Measurements from ENCODE around the gene MRPS15. TPM values are rescaled to one million over a fixed set of nuclear protein-coding genes. Genes with fewer than 3 reads are reported as not detected.

MRPS15 gene
- total RNA-seq, 1 experiment from 2014 or later, result 200 TPM

DNA sequence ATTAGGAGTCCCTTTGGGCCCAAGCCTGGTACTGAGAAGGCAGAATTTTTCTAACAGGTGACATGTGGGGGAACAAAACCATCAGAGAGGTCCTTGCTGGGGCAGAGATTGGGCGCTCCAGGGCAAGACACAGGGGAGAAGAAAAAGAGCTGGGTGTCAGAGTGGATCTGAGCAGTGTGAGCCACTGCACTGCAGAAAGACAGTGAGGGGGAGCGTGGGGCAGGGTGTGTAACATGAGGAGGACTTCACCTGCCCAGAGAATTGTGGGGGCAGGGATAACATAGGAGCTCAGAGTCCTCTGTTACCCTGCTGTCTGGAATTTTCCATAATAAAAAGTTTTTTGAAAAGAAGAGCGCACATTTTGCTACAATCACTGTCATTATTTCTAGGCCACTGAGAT lies 44.1 kb upstream of the MRPS15 start:
- DNase-seq, result no peak
- Histone ChIP-seq H3K4me3 (no peak overlapping the region), H3K9me3 (ENCODE audit: insufficient read depth, low read depth) (no peaks in the 10 kb centered on the region), H2AFZ (no peak overlapping the region), H3K27me3 (ENCODE audit: insufficient read depth, low read depth) (no peaks in the 10 kb centered on the region), H3F3A (ENCODE audit: insufficient read depth, low read depth) (no peaks in the 10 kb centered on the region), H4K20me1 (ENCODE audit: insufficient read depth) (no peaks in the 10 kb centered on the region), H3K4me1 (replicated peaks; ENCODE audit: insufficient read depth) (no peaks in the 10 kb centered on the region), H3K79me2 (ENCODE audit: low read depth) (no peaks in the 10 kb centered on the region), H3K36me3 (ENCODE audit: low read depth) (no peaks in the 10 kb centered on the region), H3K27ac (no peak overlapping the region), H3K9me2 (ENCODE audit: insufficient read depth) (no peaks in the 10 kb centered on the region), H3K4me2 (no peak overlapping the region)
- intact Hi-C loops (cut with micrococcal nuclease; ENCODE audit: unreplicated experiment), result no loop called here
- TF ChIP-seq EZH2 (IDR thresholded peaks at IDR 0.05; ENCODE audit: low read depth), result no peak
- TF ChIP-seq, protein P1, sequence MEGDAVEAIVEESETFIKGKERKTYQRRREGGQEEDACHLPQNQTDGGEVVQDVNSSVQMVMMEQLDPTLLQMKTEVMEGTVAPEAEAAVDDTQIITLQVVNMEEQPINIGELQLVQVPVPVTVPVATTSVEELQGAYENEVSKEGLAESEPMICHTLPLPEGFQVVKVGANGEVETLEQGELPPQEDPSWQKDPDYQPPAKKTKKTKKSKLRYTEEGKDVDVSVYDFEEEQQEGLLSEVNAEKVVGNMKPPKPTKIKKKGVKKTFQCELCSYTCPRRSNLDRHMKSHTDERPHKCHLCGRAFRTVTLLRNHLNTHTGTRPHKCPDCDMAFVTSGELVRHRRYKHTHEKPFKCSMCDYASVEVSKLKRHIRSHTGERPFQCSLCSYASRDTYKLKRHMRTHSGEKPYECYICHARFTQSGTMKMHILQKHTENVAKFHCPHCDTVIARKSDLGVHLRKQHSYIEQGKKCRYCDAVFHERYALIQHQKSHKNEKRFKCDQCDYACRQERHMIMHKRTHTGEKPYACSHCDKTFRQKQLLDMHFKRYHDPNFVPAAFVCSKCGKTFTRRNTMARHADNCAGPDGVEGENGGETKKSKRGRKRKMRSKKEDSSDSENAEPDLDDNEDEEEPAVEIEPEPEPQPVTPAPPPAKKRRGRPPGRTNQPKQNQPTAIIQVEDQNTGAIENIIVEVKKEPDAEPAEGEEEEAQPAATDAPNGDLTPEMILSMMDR (conservative IDR thresholded peaks at IDR 0.05), result no peak
- BruUV-seq (replicated peaks), result no TSS peak
- POLR2A ChIA-PET (ENCODE audit: unreplicated experiment), result no interaction called here
- CTCF ChIA-PET, result no interaction called here

DNA sequence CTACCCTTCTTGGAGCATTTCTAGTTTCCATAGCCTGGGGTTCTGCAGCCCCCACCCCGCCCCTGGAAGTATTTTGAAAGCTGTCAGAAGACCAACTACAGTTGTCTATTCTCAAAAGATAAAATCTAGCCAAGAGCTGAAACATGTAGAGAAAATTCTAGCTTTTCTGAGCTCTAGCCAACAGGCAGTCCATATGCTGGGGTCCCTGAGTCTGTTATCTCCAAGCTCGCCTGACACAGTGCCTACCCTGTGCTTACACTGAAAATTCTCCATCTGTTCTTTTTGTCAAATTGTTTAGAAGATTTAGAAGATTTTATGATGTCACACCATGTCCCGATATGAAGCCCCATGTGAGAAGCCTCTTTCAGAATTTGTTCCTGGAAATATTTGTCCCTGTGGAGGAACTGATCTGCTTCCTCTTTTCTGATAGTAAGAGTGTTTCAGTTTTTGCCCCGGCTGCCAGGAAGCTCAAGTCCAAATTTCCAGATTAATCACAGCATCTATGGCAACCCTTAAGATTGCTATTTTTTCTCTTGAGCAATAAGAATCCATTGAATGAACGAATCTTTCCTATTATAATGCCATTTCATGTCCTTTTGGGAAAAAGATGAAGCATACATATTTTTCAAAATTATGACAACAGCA lies 42.2 kb upstream of the MRPS15 start:
- intact Hi-C loops (cut with micrococcal nuclease; ENCODE audit: unreplicated experiment), result no loop called here
- no peaks in the 10 kb centered on the region for H3K9me3 ChIP-seq (ENCODE audit: insufficient read depth, low read depth)
- no peaks in the 10 kb centered on the region for H3K27me3 ChIP-seq (ENCODE audit: insufficient read depth, low read depth)
- no peak for DNase-seq
- no peaks in the 10 kb centered on the region for H3K9me2 ChIP-seq (ENCODE audit: insufficient read depth)
- POLR2A ChIA-PET (ENCODE audit: unreplicated experiment), result interaction anchor here (0.7 kb wide), 1 partner anchor 56 kb away, joined by 4 read pairs; the partner anchor contains the start of gene OSCP1
- TF ChIP-seq EZH2 (IDR thresholded peaks at IDR 0.05; ENCODE audit: low read depth), result no peak
- TF ChIP-seq, protein P1 (conservative IDR thresholded peaks at IDR 0.05), result no peak
- H3K4me1 ChIP-seq (replicated peaks; ENCODE audit: insufficient read depth), result no peaks in the 10 kb centered on the region
- no peak overlapping the region for H3K27ac ChIP-seq
- H3F3A ChIP-seq (ENCODE audit: insufficient read depth, low read depth), result no peaks in the 10 kb centered on the region
- H3K4me3 ChIP-seq, result no peak overlapping the region
- CTCF ChIA-PET, result interaction anchor here (0.7 kb wide), 1 partner anchor 163 kb away, joined by 4 read pairs; no protein-coding TSS in a partner anchor
- H2AFZ ChIP-seq, result no peak overlapping the region
- no peaks in the 10 kb centered on the region for H3K79me2 ChIP-seq (ENCODE audit: low read depth)
- H3K36me3 ChIP-seq (ENCODE audit: low read depth), result no peaks in the 10 kb centered on the region
- no peaks in the 10 kb centered on the region for H4K20me1 ChIP-seq (ENCODE audit: insufficient read depth)
- BruUV-seq (replicated peaks), result no TSS peak
- no peak overlapping the region for H3K4me2 ChIP-seq

DNA sequence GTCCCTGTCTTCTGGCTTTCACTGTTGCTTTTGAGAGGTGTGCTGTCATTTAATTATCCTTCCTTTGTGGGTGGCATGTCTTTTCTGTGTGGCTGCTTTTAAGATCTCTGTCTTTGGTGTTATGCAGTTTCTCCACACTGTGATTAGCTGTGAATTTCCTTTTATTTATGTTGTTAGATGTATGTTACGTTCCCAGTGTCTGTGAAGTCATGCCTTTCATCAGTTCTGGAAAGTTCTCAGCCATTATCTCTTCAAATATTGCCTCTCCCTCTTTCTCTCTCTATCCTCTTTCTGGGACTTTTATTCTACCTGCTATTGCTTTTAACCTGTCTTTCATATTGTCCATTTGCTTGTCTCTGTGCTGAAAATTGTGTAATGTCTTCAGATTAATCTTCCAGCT lies 39.5 kb upstream of the MRPS15 start:
- POLR2A ChIA-PET (ENCODE audit: unreplicated experiment), result no interaction called here
- Histone ChIP-seq H3F3A (ENCODE audit: insufficient read depth, low read depth) (0 out of 2 replicates have a peak, but pooled peaks cover 4% of the 10 kb centered on the region), H4K20me1 (ENCODE audit: insufficient read depth) (no peaks in the 10 kb centered on the region), H3K4me3 (no peak overlapping the region), H3K4me1 (replicated peaks; ENCODE audit: insufficient read depth) (no peaks in the 10 kb centered on the region), H3K9me3 (ENCODE audit: insufficient read depth, low read depth) (no peaks in the 10 kb centered on the region), H3K9me2 (ENCODE audit: insufficient read depth) (no peaks in the 10 kb centered on the region), H2AFZ (no peak overlapping the region), H3K27ac (no peak overlapping the region), H3K79me2 (ENCODE audit: low read depth) (no peaks in the 10 kb centered on the region), H3K36me3 (ENCODE audit: low read depth) (no peaks in the 10 kb centered on the region), H3K27me3 (ENCODE audit: insufficient read depth, low read depth) (no peaks in the 10 kb centered on the region), H3K4me2 (no peak overlapping the region)
- intact Hi-C loops (cut with micrococcal nuclease; ENCODE audit: unreplicated experiment), result no loop called here
- no peak for TF ChIP-seq EZH2 (IDR thresholded peaks at IDR 0.05; ENCODE audit: low read depth)
- TF ChIP-seq, protein P1 (conservative IDR thresholded peaks at IDR 0.05), result no peak
- BruUV-seq (replicated peaks), result no TSS peak
- CTCF ChIA-PET, result no interaction called here
- DNase-seq, result no peak

Measured in PC-9 (cell line).